Stimulated activated CD4-positive, alpha-beta T cell treated with anti-CD3 and anti-CD28 coated beads, Interleukin-4, amount 100 ng/mL, for 1 hour (primary cell): ENCODE results near the gene PRKCE.
A peak's percentile ranks its signal among the peaks of the same experiment; 100 is the strongest.

Experiments
- DNase-seq: peaks from one replicate; pipeline ENCODE4 v3.0.0-alpha.2; 2020

Gene PRKCE

GRCh38 chr2:45980161-45980865 lies 328.8 kb downstream of the PRKCE start:
- DNase-seq, result no peak

GRCh38 chr2:45981384-45981930 lies 330.0 kb downstream of the PRKCE start:
- DNase-seq, result no peak

- DNase-seq, result no peak
Measured at GRCh38 chr2:45982096-45982495, 330.6 kb downstream of the PRKCE start.

- DNase-seq, result no peak
Measured at GRCh38 chr2:45983213-45983612, 331.7 kb downstream of the PRKCE start.

- no peak for DNase-seq
Measured at GRCh38 chr2:45984366-45984765, 332.9 kb downstream of the PRKCE start.

- no peak for DNase-seq
Measured at GRCh38 chr2:45984896-45985473, 333.5 kb downstream of the PRKCE start.

GRCh38 chr2:45986509-45986908 lies 335.0 kb downstream of the PRKCE start:
- no peak for DNase-seq

- no peak for DNase-seq
Measured at GRCh38 chr2:45987856-45988255, 336.4 kb downstream of the PRKCE start.

GRCh38 chr2:45988879-45989278 lies 337.4 kb downstream of the PRKCE start:
- DNase-seq, result no peak

- DNase-seq, result no peak
Measured at GRCh38 chr2:45990131-45990530, 338.7 kb downstream of the PRKCE start.

GRCh38 chr2:45992021-45992740 lies 340.7 kb downstream of the PRKCE start:
- no peak for DNase-seq

- DNase-seq, result no peak
Measured at GRCh38 chr2:45992741-45993475, 341.4 kb downstream of the PRKCE start.

- peak; percentile 36 for DNase-seq
Measured at GRCh38 chr2:45993476-45993991, 342.1 kb downstream of the PRKCE start.

GRCh38 chr2:45994060-45994459 lies 342.6 kb downstream of the PRKCE start:
- DNase-seq, result no peak

- DNase-seq, result no peak
Measured at GRCh38 chr2:46000660-46001059, 349.2 kb downstream of the PRKCE start.

- no peak for DNase-seq
Measured at GRCh38 chr2:46001290-46001689, 349.8 kb downstream of the PRKCE start.

GRCh38 chr2:46001741-46002506 lies 350.4 kb downstream of the PRKCE start:
- DNase-seq, result no peak

- DNase-seq, result no peak
Measured at GRCh38 chr2:46002507-46002883, 351.0 kb downstream of the PRKCE start.

- DNase-seq, result no peak
Measured at GRCh38 chr2:46002947-46003346, 351.5 kb downstream of the PRKCE start.

GRCh38 chr2:46003903-46004473 lies 352.5 kb downstream of the PRKCE start:
- DNase-seq, result no peak

GRCh38 chr2:46006473-46007025 lies 355.1 kb downstream of the PRKCE start:
- no peak for DNase-seq
